ENCODE data around the gene RNF212. TPM values are rescaled to one million over a fixed set of nuclear protein-coding genes. Genes with fewer than 3 reads are reported as not detected.

The RNF212 gene
- total and polyA plus RNA-seq, 8 donors: 7.2 to 13.6 (median 10.0) TPM

DNA sequence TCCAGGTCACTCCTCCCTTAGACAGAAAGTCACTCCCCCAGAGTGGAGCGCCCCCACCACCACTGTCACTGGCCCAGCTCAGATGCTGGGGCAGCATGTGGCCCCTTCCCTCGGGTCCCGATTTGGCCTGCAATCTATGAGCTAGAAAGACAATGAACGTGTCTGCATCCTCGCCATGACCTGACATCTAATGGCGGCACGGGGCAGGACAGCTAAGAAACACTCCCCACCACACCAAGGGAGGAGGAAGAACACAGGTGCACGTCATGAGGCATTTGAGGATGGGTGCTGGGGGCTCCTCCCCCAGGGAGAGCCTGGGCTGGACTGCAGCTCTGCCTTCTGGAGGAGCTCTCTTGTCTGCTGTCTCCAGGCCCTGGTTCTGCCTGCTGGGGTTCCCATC, 8.7 kb downstream of the RNF212 start:
- ATAC-seq: no peak
- peak in 1 of 4 donors; percentile 52 for DNase-seq
- TF ChIP-seq, protein P1, sequence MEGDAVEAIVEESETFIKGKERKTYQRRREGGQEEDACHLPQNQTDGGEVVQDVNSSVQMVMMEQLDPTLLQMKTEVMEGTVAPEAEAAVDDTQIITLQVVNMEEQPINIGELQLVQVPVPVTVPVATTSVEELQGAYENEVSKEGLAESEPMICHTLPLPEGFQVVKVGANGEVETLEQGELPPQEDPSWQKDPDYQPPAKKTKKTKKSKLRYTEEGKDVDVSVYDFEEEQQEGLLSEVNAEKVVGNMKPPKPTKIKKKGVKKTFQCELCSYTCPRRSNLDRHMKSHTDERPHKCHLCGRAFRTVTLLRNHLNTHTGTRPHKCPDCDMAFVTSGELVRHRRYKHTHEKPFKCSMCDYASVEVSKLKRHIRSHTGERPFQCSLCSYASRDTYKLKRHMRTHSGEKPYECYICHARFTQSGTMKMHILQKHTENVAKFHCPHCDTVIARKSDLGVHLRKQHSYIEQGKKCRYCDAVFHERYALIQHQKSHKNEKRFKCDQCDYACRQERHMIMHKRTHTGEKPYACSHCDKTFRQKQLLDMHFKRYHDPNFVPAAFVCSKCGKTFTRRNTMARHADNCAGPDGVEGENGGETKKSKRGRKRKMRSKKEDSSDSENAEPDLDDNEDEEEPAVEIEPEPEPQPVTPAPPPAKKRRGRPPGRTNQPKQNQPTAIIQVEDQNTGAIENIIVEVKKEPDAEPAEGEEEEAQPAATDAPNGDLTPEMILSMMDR (IDR thresholded peaks at IDR 0.05): no peak
- intact Hi-C loops (cut with DNase I): no loop called here
- H3K4me3 ChIP-seq: no peak overlapping the region
- no peaks in the 10 kb centered on the region for H3K9me3 ChIP-seq
- peaks cover 0 to 9% of the 10 kb centered on the region in 2 donors for H3K27me3 ChIP-seq
- H3K27ac ChIP-seq: no peak overlapping the region
- H3K4me1 ChIP-seq: no peaks in the 10 kb centered on the region
- no peaks in the 10 kb centered on the region for H3K36me3 ChIP-seq

DNA sequence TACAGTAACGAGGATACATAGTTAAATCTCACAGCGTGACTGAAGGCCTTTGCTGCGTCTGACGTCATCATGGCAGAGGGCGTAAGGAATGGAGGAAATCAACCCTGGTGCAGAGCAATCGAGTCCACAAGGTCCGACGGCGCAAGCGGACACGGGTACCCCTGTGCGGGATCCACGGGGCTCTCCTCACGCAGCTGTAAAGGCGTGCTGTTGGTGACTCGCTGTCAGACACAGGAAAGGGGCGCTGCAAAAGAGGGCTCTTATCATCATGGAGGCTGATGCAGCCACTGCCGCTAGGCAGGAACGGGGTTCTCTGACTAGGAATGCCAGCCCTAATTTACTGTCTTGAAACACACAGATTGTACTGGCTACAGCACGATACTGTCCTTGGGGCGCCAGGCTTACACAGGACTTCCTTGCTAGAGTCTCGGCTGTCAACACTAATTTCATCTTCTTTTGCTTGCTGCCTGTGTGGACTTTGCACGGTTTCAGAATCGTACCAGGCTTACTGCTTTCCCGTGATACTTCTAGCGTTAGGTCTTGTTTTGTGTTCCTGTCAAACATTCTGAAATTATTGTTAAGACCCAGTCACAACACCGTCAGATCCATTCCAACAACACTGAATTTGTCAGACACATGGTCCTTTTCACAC, 13.6 kb downstream of the RNF212 start:
- Histone ChIP-seq H3K27ac (no peak overlapping the region), H3K27me3 (no peaks in the 10 kb centered on the region), H3K9me3 (no peaks in the 10 kb centered on the region), H3K4me1 (no peaks in the 10 kb centered on the region), H3K36me3 (no peaks in the 10 kb centered on the region), H3K4me3 (no peak overlapping the region)
- DNase-seq: peak in 1 of 4 donors; percentile 76
- intact Hi-C loops (cut with DNase I): no loop called here
- ATAC-seq: no peak
- TF ChIP-seq, protein P1 (IDR thresholded peaks at IDR 0.05): no peak

DNA sequence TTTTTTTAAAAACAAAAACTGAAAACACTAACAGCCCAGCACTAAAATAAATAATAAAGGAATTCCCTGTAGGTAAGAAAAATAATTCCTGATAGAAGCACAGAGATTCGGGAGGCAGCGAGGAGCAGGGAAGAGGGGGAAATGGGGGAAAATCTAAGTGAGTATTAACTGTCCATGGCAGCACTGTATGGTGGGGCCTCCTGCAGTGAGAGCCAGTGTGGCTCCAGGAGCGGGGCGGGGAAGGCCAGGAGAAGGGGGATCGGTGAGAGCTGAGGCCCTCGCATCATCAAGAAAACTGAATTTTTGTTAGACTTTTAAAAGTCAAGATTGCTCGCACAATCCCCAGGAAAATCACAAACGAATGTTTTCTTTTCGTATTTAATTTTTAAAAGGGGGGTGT, 14.1 kb downstream of the RNF212 start:
- no peak overlapping the region for H3K4me3 ChIP-seq
- intact Hi-C loops (cut with DNase I): no loop called here
- H3K9me3 ChIP-seq: no peaks in the 10 kb centered on the region
- DNase-seq (peak in 1 of 4 donors; percentile 50), ATAC-seq (no peak)
- H3K27ac ChIP-seq: no peak overlapping the region
- H3K27me3 ChIP-seq: no peaks in the 10 kb centered on the region
- no peaks in the 10 kb centered on the region for H3K36me3 ChIP-seq
- H3K4me1 ChIP-seq: no peaks in the 10 kb centered on the region
- TF ChIP-seq, protein P1 (IDR thresholded peaks at IDR 0.05): no peak

DNA sequence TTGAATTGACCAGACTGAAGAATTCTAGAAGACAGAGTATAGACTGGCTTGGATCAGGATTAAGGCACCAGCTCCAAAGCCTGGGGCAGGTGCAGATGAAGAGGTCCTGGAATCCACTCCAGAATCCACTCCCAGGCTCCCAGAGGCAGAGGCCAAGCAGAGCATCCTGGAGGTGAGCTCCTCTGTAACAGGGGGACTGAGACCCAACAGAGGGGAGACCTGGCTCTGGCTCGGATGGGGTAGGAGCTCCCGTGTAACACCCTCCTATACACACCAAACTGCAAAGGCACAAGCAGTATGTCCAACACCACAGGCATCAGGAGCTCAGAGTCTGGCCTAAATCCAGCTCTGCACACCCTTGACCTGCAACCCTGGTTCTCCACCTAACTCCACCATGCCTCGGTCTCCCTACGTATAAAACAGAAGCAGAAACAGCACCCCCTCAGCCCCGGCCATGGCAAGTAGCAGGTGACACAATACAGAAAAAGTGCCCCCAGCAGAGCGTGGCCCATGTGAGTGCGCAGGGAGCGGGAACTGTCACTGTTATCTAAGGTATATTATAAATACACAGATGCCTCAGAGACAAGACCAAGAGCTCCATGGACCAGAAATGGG, 14.9 kb downstream of the RNF212 start:
- no peaks in the 10 kb centered on the region for H3K4me1 ChIP-seq
- H3K9me3 ChIP-seq: no peaks in the 10 kb centered on the region
- ATAC-seq (no peak), DNase-seq (peak in 1 of 4 donors; percentile 43)
- H3K27ac ChIP-seq: no peak overlapping the region
- H3K36me3 ChIP-seq: no peaks in the 10 kb centered on the region
- no peak overlapping the region for H3K4me3 ChIP-seq
- intact Hi-C loops (cut with DNase I): no loop called here
- TF ChIP-seq, protein P1 (IDR thresholded peaks at IDR 0.05): no peak
- no peaks in the 10 kb centered on the region for H3K27me3 ChIP-seq

DNA sequence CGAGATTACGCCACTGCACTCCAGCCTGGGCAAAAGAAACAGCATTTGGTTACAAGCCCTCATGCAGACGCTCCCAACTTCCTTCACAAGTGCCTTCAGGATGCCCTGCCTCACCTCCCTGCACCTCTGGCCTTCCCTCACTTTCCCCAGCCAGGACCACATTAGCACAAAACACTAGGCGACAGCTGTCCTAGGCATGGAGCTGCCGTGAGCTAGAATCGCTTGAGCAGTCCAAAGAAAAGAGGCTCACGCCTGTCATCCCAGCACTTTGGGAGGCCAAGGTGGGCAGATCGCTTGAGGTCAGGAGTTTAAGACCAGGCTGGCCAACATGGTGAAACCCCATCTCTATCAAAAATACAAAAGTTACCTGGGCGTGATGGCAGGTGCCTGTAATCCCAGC, 15.8 kb downstream of the RNF212 start:
- Histone ChIP-seq H3K27ac (no peak overlapping the region), H3K4me1 (no peaks in the 10 kb centered on the region), H3K36me3 (no peaks in the 10 kb centered on the region), H3K27me3 (no peaks in the 10 kb centered on the region), H3K9me3 (no peaks in the 10 kb centered on the region), H3K4me3 (no peak overlapping the region)
- no peak for ATAC-seq
- peak in 1 of 4 donors; percentile 17 for DNase-seq
- intact Hi-C loops (cut with DNase I): no loop called here
- TF ChIP-seq, protein P1 (IDR thresholded peaks at IDR 0.05): no peak
